HepG2 (cell line): ENCODE data around the gene SRSF1. TPM values are rescaled to one million over a fixed set of nuclear protein-coding genes. Genes with fewer than 3 reads are reported as not detected.

Experiments
- ETV5 ChIP-seq: IDR thresholded peaks from 2 replicates; pipeline ENCODE4 v1.6.1; 2018; ENCODE audit warnings: missing biosample characterization, missing genetic modification reagents, inconsistent platforms, borderline replicate concordance
- FOXA1 ChIP-seq, 2 experiments: fragments of 450-650 bp in 1 of 2; sonication (generic) in 1 of 2; formaldehyde crosslinking in 1 of 2; IDR thresholded peaks; 2 replicates each; pipeline versions ENCODE4 v1.4.0 to v1.6.1; 2016 to 2020; ENCODE audit warnings: missing genetic modification reagents in 1 of 2
- MTF2 ChIP-seq: sonication (generic); formaldehyde crosslinking; IDR thresholded peaks from 2 replicates; pipeline ENCODE4 v1.5.0; 2020; ENCODE audit warnings: missing genetic modification reagents, borderline replicate concordance
- NFKB2 ChIP-seq: sonication (generic); formaldehyde crosslinking; IDR thresholded peaks from 2 replicates; pipeline ENCODE4 v1.4.0; 2020; ENCODE audit warnings: missing genetic modification reagents, borderline replicate concordance
- NFYC ChIP-seq: IDR thresholded peaks from 2 replicates; pipeline ENCODE4 v1.6.1; 2016; ENCODE audit warnings: missing genetic modification reagents, missing compliant biosample characterization
- SRY ChIP-seq: sonication (generic); formaldehyde crosslinking; IDR thresholded peaks from 2 replicates; pipeline ENCODE4 v1.8.0; 2022; ENCODE audit warnings: mild to moderate bottlenecking, missing genetic modification reagents
- YY1 ChIP-seq: IDR thresholded peaks from 2 replicates; pipeline ENCODE4 v1.6.1; 2011; ENCODE audit warnings: low read length, low read depth, moderate library complexity, mild to moderate bottlenecking; ENCODE audit not compliant: insufficient read depth, insufficient replicate concordance
- ZNF121 ChIP-seq: sonication (generic); formaldehyde crosslinking; IDR thresholded peaks from 2 replicates; pipeline ENCODE4 v1.5.0; 2020; ENCODE audit warnings: mild to moderate bottlenecking, missing genetic modification reagents
- ZNF276 ChIP-seq: sonication (generic); formaldehyde crosslinking; IDR thresholded peaks from 2 replicates; pipeline ENCODE4 v1.4.0; 2020; ENCODE audit warnings: mild to moderate bottlenecking, low read depth, missing genetic modification reagents
- polyA plus RNA-seq, 8 experiments: library from polyadenylated mRNA; depleted of rRNA in 3 of 8; stranded (reverse) in 7 of 8; unstranded in 1 of 8; fragments of >200 nt; fragmentation: Illumina TruSeq in 4 of 8; extraction: Trizol in 4 of 8; gene quantifications; 2 replicates each; pipeline versions ENCODE4 v1.2.1 to v1.2.3, GENCODE V29; 2011 to 2016; ENCODE audit warnings: low read depth in 4 of 8, missing spikeins in 1 of 8, mixed read lengths in 1 of 8; ENCODE audit not compliant: insufficient read depth in 1 of 8
- total RNA-seq, 5 experiments: library from RNA; depleted of rRNA; stranded (reverse); fragments of >200 nt; fragmentation: Illumina TruSeq; extraction: Trizol; gene quantifications; 2 replicates each; pipeline ENCODE4 v1.2.3, GENCODE V29; 2016; ENCODE audit warnings: low read depth in 1 of 5
- TF ChIP-seq, protein P1 (sequence below): sonication (generic); formaldehyde crosslinking; IDR thresholded peaks from one replicate; pipeline ENCODE4 v1.5.1; 2020; ENCODE audit warnings: mild to moderate bottlenecking, missing genetic modification reagents; ENCODE audit errors: not compliant biosample characterization
- TF ChIP-seq, protein P2 (sequence below): IDR thresholded peaks from 2 replicates; pipeline ENCODE4 v1.6.1; 2018; ENCODE audit warnings: missing genetic modification reagents
- TF ChIP-seq, protein P3 (sequence below): sonication (generic); formaldehyde crosslinking; conservative IDR thresholded peaks from 2 replicates; pipeline ENCODE4 v1.5.0; 2020; ENCODE audit warnings: missing genetic modification reagents
- TF ChIP-seq, protein P4 (sequence below): sonication (generic); formaldehyde crosslinking; IDR thresholded peaks from 2 replicates; pipeline ENCODE4 v1.8.0; 2022; ENCODE audit warnings: missing genetic modification reagents, low read depth, mild to moderate bottlenecking, borderline replicate concordance

Gene SRSF1
- total and polyA plus RNA-seq, 2 of the 13 experiments (the other 11 are each of a cell fraction or from before 2014, with no cell fraction given): 142 to 445 TPM

- TF ChIP-seq, protein P1, sequence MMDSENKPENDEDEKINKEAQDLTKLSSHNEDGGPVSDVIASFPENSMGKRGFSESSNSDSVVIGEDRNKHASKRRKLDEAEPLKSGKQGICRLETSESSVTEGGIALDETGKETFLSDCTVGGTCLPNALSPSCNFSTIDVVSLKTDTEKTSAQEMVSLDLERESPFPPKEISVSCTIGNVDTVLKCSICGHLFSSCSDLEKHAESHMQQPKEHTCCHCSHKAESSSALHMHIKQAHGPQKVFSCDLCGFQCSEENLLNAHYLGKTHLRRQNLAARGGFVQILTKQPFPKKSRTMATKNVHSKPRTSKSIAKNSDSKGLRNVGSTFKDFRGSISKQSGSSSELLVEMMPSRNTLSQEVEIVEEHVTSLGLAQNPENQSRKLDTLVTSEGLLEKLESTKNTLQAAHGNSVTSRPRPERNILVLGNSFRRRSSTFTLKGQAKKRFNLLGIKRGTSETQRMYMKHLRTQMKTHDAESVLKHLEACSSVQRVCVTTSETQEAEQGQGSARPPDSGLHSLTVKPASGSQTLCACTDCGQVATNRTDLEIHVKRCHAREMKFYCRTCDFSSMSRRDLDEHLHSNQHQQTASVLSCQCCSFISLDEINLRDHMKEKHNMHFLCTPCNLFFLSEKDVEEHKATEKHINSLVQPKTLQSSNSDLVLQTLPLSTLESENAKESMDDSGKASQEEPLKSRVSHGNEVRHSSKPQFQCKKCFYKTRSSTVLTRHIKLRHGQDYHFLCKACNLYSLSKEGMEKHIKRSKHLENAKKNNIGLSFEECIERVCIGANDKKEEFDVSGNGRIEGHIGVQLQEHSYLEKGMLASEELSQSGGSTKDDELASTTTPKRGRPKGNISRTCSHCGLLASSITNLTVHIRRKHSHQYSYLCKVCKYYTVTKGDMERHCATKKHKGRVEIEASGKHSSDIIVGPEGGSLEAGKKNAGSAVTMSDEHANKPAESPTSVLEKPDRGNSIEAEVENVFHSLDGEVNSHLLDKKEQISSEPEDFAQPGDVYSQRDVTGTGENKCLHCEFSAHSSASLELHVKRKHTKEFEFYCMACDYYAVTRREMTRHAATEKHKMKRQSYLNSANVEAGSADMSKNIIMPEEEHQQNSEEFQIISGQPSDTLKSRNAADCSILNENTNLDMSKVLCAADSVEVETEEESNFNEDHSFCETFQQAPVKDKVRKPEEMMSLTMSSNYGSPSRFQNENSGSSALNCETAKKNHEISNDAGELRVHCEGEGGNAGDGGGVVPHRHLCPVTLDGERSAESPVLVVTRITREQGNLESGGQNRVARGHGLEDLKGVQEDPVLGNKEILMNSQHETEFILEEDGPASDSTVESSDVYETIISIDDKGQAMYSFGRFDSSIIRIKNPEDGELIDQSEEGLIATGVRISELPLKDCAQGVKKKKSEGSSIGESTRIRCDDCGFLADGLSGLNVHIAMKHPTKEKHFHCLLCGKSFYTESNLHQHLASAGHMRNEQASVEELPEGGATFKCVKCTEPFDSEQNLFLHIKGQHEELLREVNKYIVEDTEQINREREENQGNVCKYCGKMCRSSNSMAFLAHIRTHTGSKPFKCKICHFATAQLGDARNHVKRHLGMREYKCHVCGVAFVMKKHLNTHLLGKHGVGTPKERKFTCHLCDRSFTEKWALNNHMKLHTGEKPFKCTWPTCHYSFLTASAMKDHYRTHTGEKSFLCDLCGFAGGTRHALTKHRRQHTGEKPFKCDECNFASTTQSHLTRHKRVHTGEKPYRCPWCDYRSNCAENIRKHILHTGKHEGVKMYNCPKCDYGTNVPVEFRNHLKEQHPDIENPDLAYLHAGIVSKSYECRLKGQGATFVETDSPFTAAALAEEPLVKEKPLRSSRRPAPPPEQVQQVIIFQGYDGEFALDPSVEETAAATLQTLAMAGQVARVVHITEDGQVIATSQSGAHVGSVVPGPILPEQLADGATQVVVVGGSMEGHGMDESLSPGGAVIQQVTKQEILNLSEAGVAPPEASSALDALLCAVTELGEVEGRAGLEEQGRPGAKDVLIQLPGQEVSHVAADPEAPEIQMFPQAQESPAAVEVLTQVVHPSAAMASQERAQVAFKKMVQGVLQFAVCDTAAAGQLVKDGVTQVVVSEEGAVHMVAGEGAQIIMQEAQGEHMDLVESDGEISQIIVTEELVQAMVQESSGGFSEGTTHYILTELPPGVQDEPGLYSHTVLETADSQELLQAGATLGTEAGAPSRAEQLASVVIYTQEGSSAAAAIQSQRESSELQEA (CRISPR knock-in tag): peak; percentile 56
- TF ChIP-seq ETV5 (CRISPR knock-in tag) (peak; percentile 13), YY1 (peak; percentile 71), FOXA1 (IDR thresholded peaks at IDR 0.05) (no peak), FOXA1 (CRISPR knock-in tag; IDR thresholded peaks at IDR 0.05) (peak; percentile 10; the same call in 1 of the 2 replicates), MTF2 (CRISPR knock-in tag) (no peak), ZNF276 (peak; percentile 78; the same call in 1 of the 2 replicates), ZNF121 (no peak), NFYC (CRISPR knock-in tag) (no peak; the same call in 1 of the 2 replicates), SRY (peak; percentile 70; the same call in 1 of the 2 replicates), NFKB2 (CRISPR knock-in tag) (no peak)
- TF ChIP-seq, protein P2, sequence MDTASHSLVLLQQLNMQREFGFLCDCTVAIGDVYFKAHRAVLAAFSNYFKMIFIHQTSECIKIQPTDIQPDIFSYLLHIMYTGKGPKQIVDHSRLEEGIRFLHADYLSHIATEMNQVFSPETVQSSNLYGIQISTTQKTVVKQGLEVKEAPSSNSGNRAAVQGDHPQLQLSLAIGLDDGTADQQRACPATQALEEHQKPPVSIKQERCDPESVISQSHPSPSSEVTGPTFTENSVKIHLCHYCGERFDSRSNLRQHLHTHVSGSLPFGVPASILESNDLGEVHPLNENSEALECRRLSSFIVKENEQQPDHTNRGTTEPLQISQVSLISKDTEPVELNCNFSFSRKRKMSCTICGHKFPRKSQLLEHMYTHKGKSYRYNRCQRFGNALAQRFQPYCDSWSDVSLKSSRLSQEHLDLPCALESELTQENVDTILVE: no peak; the same call in none of the 2 replicates
- TF ChIP-seq, protein P3, sequence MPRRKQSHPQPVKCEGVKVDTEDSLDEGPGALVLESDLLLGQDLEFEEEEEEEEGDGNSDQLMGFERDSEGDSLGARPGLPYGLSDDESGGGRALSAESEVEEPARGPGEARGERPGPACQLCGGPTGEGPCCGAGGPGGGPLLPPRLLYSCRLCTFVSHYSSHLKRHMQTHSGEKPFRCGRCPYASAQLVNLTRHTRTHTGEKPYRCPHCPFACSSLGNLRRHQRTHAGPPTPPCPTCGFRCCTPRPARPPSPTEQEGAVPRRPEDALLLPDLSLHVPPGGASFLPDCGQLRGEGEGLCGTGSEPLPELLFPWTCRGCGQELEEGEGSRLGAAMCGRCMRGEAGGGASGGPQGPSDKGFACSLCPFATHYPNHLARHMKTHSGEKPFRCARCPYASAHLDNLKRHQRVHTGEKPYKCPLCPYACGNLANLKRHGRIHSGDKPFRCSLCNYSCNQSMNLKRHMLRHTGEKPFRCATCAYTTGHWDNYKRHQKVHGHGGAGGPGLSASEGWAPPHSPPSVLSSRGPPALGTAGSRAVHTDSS (CRISPR knock-in tag): no peak
- TF ChIP-seq, protein P4, sequence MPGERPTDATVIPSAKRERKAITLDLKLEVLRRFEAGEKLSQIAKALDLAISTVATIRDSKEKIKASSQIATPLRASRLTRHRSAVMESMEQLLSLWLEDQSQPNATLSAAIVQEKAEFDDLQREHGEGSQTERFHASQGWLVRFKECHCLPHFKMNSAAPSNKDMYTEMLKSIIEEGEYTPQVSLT (CRISPR knock-in tag): no peak
These were observed 18.5 kb downstream of the SRSF1 start (continued) for GRCh38 chr17:57988301-57989250.
